PFSK-1 (cell line): ENCODE results near the gene OR5AN1.

Experiments used
- FOXP2 ChIP-seq: optimal IDR thresholded peaks from 2 replicates; pipeline ENCODE3; 2011; ENCODE audit warnings: borderline replicate concordance, control low read depth, inconsistent platforms; ENCODE audit not compliant: insufficient read depth; ENCODE audit errors: extremely low read length, extremely low read depth
- POLR2AphosphoS5 ChIP-seq: IDR thresholded peaks from 2 replicates; pipeline ENCODE4 v1.6.1; 2012; ENCODE audit warnings: low read depth, mild to moderate bottlenecking, control low read depth, low read length, moderate library complexity
- SIN3A ChIP-seq: IDR thresholded peaks from 2 replicates; pipeline ENCODE4 v1.6.1; 2012; ENCODE audit warnings: mild to moderate bottlenecking, low read length, moderate library complexity, borderline replicate concordance; ENCODE audit not compliant: insufficient read depth
- TAF1 ChIP-seq: IDR thresholded peaks from 2 replicates; pipeline ENCODE4 v1.6.1; 2012; ENCODE audit warnings: low read length, control low read depth, borderline replicate concordance; ENCODE audit not compliant: insufficient read depth
- TF ChIP-seq, protein P1 (sequence below), 2 experiments: IDR thresholded peaks; 2 replicates each; pipeline versions ENCODE4 v1.6.1 to v1.8.0; 2011 to 2012; ENCODE audit warnings: low read depth in 2 of 2, low read length in 2 of 2, control low read depth in 1 of 2, inconsistent platforms in 1 of 2, mild to moderate bottlenecking in 1 of 2, moderate library complexity in 1 of 2; ENCODE audit not compliant: insufficient read depth in 1 of 2

OR5AN1 gene

DNA sequence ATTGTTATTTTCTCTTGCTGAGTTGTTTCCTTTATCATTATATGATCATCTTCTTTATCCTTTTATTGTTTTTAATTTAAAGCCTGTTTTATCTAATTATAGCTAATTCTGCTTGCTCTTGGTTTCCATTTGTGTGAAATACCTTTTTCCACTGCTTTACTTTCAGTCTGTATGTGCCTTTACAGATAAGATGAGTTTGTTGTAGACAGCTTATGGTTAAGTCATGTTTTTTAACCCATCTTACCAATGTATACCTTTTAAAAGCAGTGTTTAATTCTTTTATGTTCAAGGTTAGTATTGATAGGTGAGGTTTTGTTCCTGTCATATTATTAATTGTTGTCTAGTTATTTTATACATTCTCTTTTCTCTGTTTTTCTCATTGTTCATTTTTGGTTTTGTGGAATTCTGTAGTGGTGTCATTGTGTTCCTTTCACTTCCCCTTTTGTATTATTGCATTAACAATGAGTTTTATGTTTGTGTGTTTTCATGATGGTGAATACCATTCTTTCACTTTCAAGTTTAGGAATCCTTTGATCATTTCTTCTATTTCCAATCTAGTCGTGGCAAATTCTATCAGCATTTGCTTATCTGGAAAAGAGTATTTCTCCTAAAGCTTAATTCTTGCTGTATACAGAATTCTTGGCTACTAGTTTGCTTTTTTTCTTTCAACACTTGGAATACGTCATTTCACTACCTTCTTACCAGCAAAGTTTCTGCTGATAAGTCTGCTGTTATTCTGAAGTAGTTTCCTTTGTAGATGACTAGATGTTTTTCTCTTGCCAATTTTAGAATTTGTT lies 21.8 kb downstream of the OR5AN1 start:
- TF ChIP-seq, protein P1, sequence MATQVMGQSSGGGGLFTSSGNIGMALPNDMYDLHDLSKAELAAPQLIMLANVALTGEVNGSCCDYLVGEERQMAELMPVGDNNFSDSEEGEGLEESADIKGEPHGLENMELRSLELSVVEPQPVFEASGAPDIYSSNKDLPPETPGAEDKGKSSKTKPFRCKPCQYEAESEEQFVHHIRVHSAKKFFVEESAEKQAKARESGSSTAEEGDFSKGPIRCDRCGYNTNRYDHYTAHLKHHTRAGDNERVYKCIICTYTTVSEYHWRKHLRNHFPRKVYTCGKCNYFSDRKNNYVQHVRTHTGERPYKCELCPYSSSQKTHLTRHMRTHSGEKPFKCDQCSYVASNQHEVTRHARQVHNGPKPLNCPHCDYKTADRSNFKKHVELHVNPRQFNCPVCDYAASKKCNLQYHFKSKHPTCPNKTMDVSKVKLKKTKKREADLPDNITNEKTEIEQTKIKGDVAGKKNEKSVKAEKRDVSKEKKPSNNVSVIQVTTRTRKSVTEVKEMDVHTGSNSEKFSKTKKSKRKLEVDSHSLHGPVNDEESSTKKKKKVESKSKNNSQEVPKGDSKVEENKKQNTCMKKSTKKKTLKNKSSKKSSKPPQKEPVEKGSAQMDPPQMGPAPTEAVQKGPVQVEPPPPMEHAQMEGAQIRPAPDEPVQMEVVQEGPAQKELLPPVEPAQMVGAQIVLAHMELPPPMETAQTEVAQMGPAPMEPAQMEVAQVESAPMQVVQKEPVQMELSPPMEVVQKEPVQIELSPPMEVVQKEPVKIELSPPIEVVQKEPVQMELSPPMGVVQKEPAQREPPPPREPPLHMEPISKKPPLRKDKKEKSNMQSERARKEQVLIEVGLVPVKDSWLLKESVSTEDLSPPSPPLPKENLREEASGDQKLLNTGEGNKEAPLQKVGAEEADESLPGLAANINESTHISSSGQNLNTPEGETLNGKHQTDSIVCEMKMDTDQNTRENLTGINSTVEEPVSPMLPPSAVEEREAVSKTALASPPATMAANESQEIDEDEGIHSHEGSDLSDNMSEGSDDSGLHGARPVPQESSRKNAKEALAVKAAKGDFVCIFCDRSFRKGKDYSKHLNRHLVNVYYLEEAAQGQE (IDR thresholded peaks at IDR 0.05; ENCODE audit: insufficient read depth in 1 of 2, low read depth in 2 of 2, low read length in 2 of 2), result no peak
- no peak for TF ChIP-seq POLR2AphosphoS5
- no peak for TF ChIP-seq FOXP2
- no peak for TF ChIP-seq SIN3A
- TF ChIP-seq TAF1, result no peak

DNA sequence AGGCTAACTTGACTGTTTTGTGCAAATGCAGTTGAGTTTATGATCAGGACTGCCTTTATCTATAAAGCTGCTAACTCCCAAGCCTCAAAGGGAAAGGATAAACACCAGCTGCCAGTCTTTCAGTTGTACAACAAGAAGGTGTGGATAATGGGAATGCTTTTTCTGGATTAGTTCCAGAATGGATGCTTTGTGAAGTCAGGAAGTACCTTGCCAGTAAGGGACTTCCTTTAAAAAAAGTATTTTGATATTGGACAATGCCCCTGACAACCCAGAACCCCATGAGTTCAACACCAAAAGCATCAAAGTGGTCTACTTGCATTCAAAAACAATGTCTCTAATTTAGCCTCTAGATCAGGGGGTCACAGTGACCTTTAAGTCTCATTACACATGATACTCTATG lies 35.5 kb downstream of the OR5AN1 start:
- TF ChIP-seq TAF1 (no peak), SIN3A (no peak), FOXP2 (no peak), POLR2AphosphoS5 (no peak)
- TF ChIP-seq, protein P1 (IDR thresholded peaks at IDR 0.05; ENCODE audit: insufficient read depth in 1 of 2, low read depth in 2 of 2, low read length in 2 of 2), result no peak

DNA sequence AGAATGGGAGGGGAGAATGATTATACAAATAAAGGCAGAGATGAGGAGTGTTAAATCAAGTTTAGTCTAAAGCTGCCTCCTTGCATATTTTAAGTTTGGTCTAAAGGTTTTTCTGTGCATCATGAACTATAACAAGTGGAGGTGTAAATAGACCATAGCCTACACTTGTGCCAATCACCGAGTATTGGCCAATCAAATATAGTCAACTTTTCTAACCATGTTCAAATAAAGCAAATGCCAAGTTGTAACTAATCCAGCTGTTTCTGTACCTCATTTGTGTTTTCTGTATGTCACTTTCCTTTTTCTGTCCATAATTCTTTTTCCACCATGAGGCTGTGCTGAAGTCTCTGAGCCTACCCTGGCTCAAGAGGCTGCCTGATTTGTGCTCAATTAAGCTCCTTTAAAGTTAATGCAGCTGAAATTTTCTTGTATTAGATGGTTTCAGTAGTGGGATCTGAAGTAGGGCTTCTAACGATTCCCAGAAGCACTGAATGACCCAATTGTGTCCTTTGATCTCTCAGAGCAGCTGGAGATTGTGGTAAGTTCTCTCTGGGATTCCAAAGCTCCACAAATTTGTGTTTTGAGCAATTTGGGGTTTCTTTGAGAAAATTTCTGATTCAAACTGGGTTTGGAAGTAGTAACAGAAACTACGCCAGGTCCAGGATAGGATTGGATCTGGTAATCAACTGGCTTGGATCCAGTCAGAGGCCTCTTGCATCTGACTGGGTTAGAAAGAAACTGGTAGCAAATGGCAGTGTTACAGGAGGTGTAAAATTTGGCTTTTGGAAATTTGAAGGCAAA lies 42.0 kb downstream of the OR5AN1 start:
- no peak for TF ChIP-seq FOXP2
- TF ChIP-seq, protein P1 (IDR thresholded peaks at IDR 0.05; ENCODE audit: insufficient read depth in 1 of 2, low read depth in 2 of 2, low read length in 2 of 2), result no peak
- TF ChIP-seq POLR2AphosphoS5, result no peak

DNA sequence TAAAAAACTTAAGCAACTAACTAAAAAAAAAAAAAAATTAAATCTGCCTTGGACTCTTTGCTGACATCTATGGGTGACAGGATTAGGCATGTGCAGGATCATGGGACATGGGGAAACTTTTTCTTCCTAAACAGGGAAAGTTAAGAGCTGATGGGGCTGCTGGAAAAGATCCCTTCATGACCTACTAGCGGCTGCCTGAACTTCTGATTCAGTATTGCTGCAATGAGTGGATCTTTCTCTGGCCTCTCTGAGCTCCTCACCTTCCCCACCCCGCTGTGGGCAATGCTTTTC lies 42.5 kb downstream of the OR5AN1 start:
- TF ChIP-seq TAF1 (no peak), SIN3A (no peak), POLR2AphosphoS5 (no peak), FOXP2 (no peak)
- TF ChIP-seq, protein P1 (IDR thresholded peaks at IDR 0.05; ENCODE audit: insufficient read depth in 1 of 2, low read depth in 2 of 2, low read length in 2 of 2), result no peak
